GM20000 (cell line): ENCODE results near the gene SHMT1.
"Not testable (repeated sequence)": the region's sequence is repeated elsewhere in the genome, so short reads cannot be mapped to it uniquely, and the experiment has no call there.

Experiments
- DNase-seq: peaks from one replicate; pipeline ENCODE4 v3.0.0; 2012; ENCODE audit warnings: low spot score
- TF ChIP-seq, protein P1 (sequence below): IDR thresholded peaks from 2 replicates; pipeline ENCODE4 v1.5.1; 2012; ENCODE audit warnings: mild to moderate bottlenecking, control low read depth; ENCODE audit errors: extremely low read depth, missing control alignments

SHMT1 gene

DNA sequence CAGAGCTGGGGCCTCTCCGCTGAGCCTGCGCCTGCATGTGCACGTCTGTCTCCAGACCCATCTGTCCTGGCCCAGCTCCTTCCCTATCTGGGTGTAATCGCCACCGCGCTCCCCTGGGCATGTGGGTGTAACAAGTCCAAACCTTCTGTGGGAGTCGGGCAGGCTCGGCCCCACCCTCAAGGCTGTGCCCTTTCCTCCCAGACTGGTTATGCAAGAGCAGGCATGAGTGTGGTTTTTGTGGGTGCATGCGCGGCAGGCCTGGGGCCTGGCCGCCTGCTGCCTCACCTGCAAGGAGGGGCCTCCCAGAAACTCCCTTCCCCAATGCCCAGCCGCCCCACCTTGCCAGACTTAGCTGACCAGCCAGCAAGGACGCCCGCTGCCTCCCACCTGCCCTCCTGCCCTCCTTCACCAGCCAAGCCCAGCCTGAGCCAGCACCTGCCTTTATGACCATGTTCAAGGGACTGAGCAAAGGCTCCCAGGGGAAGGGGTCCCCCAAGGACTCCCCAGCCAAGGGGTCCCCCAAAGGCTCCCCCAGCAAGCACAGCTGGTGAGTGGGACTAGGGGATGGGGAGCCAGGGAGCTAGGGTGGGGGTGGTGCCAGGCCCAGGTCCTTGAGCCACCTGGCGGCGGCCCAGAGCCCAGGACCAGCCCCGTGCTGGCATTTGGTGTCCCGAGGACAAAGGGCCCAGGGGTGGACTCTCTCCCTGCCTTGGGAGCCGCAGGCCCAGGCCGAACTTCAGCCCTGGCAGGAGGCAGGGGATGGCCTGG is 14.3 kb upstream of the SHMT1 start, which contains the start of gene EVPLL:
TSS of gene EVPLL (plus strand) at position 342 of the 768 bp plus-strand sequence. CDS start 3,160 bp downstream, outside the sequence.
- DNase-seq = no peak
- TF ChIP-seq, protein P1, sequence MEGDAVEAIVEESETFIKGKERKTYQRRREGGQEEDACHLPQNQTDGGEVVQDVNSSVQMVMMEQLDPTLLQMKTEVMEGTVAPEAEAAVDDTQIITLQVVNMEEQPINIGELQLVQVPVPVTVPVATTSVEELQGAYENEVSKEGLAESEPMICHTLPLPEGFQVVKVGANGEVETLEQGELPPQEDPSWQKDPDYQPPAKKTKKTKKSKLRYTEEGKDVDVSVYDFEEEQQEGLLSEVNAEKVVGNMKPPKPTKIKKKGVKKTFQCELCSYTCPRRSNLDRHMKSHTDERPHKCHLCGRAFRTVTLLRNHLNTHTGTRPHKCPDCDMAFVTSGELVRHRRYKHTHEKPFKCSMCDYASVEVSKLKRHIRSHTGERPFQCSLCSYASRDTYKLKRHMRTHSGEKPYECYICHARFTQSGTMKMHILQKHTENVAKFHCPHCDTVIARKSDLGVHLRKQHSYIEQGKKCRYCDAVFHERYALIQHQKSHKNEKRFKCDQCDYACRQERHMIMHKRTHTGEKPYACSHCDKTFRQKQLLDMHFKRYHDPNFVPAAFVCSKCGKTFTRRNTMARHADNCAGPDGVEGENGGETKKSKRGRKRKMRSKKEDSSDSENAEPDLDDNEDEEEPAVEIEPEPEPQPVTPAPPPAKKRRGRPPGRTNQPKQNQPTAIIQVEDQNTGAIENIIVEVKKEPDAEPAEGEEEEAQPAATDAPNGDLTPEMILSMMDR = no peak

DNA sequence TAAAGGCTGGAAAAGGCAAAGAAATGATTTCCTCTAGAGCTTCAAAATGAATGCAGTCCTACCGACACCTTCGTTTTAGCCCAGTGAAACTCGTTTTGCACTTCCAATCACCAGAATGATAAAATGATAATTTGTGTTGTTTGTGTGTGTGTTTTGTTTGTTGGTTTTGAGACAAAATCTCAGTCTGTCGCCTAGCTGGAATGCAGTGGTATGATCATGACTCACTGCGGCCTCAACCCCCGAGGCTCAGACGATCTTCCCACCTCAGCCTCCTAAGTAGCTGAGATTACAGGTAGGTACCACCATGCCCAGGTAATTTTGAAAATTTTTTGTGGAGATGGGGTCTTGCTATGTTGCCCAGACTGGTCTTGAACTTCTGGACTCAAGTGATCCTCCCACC is 10.9 kb upstream of the SHMT1 start:
- TF ChIP-seq, protein P1 = no peak
- DNase-seq = no peak

DNA sequence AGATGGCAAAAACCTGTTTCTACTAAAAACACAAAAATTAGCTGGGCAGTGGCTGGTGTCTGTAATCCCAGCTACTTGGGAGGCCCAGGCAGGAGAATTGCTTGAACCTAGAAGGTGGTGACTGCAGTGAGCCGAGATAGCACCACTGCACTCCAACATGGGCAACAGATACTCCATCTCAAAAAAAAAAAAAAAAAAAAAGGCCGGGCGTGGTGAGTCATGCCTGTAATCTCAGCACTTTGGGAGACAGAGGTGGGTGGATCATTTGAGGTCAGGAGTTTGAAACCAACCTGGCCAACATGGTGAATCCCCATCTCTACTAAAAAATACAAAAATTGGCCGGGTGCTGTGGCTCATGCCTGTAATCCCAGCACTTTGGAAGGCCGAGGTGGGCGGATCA is 9.8 kb upstream of the SHMT1 start:
- not testable (repeated sequence) for DNase-seq

DNA sequence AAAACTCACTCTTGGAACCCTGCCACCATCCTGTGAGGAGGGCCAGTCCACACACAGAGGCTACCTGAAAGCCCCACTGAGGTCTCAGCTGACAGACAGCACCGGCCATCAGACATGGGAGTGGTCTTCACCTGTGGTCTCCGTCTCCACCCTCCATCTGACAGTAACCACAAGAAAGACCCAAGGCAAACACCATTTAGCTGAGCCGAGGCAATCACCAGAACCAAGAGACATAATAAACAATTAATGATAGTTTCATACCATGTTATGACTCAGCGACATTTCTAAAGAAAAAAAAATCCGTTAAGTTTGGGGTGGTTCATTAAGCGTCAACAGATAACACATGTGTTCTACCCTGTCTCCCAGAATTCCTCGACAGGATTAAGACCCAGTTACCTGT is 8.1 kb upstream of the SHMT1 start:
- DNase-seq = no peak
- TF ChIP-seq, protein P1 = no peak

DNA sequence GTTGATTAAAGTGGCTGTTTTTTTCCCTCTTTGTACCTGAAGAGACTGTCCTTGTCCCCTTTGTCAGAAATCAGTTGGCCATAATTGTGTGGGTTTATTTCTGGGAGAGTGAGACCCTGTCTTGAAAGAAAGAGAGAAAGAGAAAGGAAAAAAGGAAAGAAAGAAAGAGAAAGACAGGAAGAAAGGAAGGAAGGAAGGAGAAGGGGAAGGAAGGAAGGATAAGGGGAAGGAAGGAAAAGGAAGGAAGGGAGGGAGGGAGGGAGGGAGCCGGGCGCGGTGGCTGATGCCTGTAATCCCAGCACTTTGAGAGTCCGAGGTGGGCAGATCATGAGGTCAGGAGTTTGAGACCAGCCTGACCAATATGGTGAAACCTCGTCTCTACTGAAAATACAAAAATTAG is 7.4 kb upstream of the SHMT1 start:
- TF ChIP-seq, protein P1 = no peak
- DNase-seq = no peak

DNA sequence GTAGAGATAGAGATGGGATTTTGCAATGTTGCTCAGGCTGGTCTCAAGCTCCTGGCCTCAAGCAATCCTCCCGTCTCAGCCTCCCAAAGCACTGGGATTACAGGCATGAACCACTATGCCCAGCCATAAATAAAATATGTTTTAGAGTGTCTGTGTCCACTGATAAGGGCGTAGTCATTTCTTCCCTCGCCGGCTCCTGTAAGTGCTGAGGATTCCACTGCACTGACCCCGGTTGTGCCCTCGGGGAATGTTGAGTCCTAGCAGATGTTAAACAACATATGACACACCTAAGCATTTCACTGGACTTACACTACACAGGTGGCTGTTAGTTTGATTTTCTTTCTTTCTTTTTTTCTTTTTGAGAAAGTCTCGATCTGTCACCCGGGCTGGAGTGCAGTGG is 5.6 kb upstream of the SHMT1 start:
- DNase-seq = no peak
- TF ChIP-seq, protein P1 = no peak

DNA sequence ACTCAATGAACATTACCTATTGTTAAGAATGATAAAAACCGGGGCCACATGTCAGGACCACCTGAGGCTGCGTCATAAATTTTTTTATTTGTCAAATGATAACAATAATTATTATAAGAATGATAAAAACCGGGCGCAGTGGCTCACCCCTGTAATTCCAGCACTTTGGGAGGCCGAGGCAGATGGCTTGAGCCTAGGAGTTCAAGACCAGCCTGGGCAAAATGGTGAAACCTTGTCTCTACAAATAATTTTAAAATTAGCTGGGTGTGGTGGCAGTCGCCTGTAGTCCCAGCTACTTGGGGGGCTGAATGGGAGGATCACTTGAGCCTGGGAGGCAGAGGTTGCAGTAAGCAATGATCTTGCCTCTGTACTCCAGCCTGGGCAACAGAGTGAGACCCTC is 816 bp upstream of the SHMT1 start:
- TF ChIP-seq, protein P1 = no peak
- no peak for DNase-seq

DNA sequence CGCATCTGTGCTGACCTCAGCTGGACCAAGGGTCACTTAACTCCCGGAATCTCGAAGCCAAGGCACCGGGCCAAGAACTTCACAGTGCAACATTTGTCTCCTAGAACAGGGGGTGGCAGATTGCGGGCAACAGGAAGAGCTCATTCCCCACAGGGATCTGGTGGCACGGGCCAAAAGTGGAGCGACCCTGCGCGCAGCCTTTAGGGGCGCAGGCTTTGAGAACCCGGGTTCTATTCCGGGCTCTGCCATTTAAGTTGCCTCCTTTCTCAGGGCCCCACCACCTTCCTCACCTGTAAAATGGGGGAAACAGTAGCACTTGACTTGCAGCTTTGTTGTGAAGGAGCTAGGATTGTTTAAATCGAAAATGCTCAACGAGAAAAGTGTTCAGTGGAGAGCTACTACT is 651 bp downstream of the SHMT1 start:
- TF ChIP-seq, protein P1 = no peak
- no peak for DNase-seq
